H9 (cell line): ENCODE data around the gene COPS9. TPM values are rescaled to one million over a fixed set of nuclear protein-coding genes. Genes with fewer than 3 reads are reported as not detected.

Source experiments
- DNase-seq: peaks from one replicate; pipeline ENCODE4 v3.0.0-alpha.2; 2017
- H2AFZ ChIP-seq: one replicate; pipeline ENCODE4 v1.6.1; 2013; ENCODE audit warnings: mild to moderate bottlenecking, low read length, control low read depth, moderate library complexity
- H2AK5ac ChIP-seq: 2 replicates; pipeline ENCODE4 v1.6.1; 2013; ENCODE audit warnings: low read length, control low read depth, mixed read lengths; ENCODE audit not compliant: insufficient read length
- H2BK120ac ChIP-seq: one replicate; pipeline ENCODE4 v1.6.1; 2013; ENCODE audit warnings: low read depth, mild to moderate bottlenecking, low read length, control low read depth, inconsistent platforms; ENCODE audit not compliant: poor library complexity, severe bottlenecking
- H2BK12ac ChIP-seq: 2 replicates; pipeline ENCODE4 v1.6.1; 2013; ENCODE audit warnings: low read length, control low read depth, mixed read lengths, low read depth; ENCODE audit not compliant: insufficient read length
- H2BK15ac ChIP-seq: 2 replicates; pipeline ENCODE4 v1.6.1; 2013; ENCODE audit warnings: low read depth, low read length, control low read depth
- H2BK20ac ChIP-seq: one replicate; pipeline ENCODE4 v1.6.1; 2013; ENCODE audit warnings: low read depth, mild to moderate bottlenecking, low read length, control low read depth, inconsistent platforms; ENCODE audit not compliant: poor library complexity, severe bottlenecking
- H2BK5ac ChIP-seq: 2 replicates; pipeline ENCODE4 v1.6.1; 2013; ENCODE audit warnings: low read length, control low read depth, mixed read lengths; ENCODE audit not compliant: insufficient read length
- H3K14ac ChIP-seq: 2 replicates; pipeline ENCODE4 v1.6.1; 2013; ENCODE audit warnings: low read length, control low read depth; ENCODE audit not compliant: insufficient read depth
- H3K18ac ChIP-seq: 2 replicates; pipeline ENCODE4 v1.6.1; 2013; ENCODE audit warnings: low read depth, mild to moderate bottlenecking, mixed read lengths, low read length, control low read depth; ENCODE audit not compliant: insufficient read length
- H3K23ac ChIP-seq: 2 replicates; pipeline ENCODE4 v1.6.1; 2013; ENCODE audit warnings: low read length, control low read depth, mixed read lengths, low read depth; ENCODE audit not compliant: insufficient read length
- H3K23me2 ChIP-seq: 2 replicates; pipeline ENCODE4 v1.6.1; 2013; ENCODE audit warnings: low read depth, mild to moderate bottlenecking, mixed read lengths, low read length, control low read depth; ENCODE audit not compliant: insufficient read length, poor library complexity, severe bottlenecking
- H3K27ac ChIP-seq: 2 replicates; pipeline ENCODE4 v1.5.1; 2013; ENCODE audit warnings: low read length, control low read depth, mixed read lengths, low read depth; ENCODE audit not compliant: insufficient read length
- H3K27me3 ChIP-seq: 2 replicates; pipeline ENCODE4 v1.6.1; 2013; ENCODE audit warnings: low read length, control low read depth, inconsistent platforms; ENCODE audit not compliant: insufficient read depth
- H3K4ac ChIP-seq: 2 replicates; pipeline ENCODE4 v1.6.1; 2013; ENCODE audit warnings: low read depth, mild to moderate bottlenecking, control low read depth, inconsistent platforms, low read length, moderate library complexity
- H3K4me1 ChIP-seq: 2 replicates; pipeline ENCODE4 v1.6.1; 2013; ENCODE audit warnings: low read length, control low read depth, inconsistent platforms; ENCODE audit not compliant: insufficient read depth
- H3K4me2 ChIP-seq: 2 replicates; pipeline ENCODE4 v1.6.1; 2013; ENCODE audit warnings: low read length, control low read depth, mixed read lengths; ENCODE audit not compliant: insufficient read length, insufficient read depth
- H3K56ac ChIP-seq: 2 replicates; pipeline ENCODE4 v1.6.1; 2013; ENCODE audit warnings: low read depth, mild to moderate bottlenecking, mixed read lengths, low read length, control low read depth; ENCODE audit not compliant: insufficient read length
- H3K79me1 ChIP-seq: 2 replicates; pipeline ENCODE4 v1.6.1; 2013; ENCODE audit warnings: low read depth, mild to moderate bottlenecking, moderate library complexity, low read length, control low read depth, inconsistent platforms; ENCODE audit not compliant: insufficient read depth, poor library complexity, severe bottlenecking
- H3K79me2 ChIP-seq: 2 replicates; pipeline ENCODE4 v1.6.1; 2013; ENCODE audit warnings: low read length, control low read depth, inconsistent platforms; ENCODE audit not compliant: insufficient read depth
- H3K9ac ChIP-seq: 2 replicates; pipeline ENCODE4 v1.6.1; 2013; ENCODE audit warnings: low read length, control low read depth, mixed read lengths; ENCODE audit not compliant: insufficient read length; ENCODE audit errors: extremely low read depth
- H3K9me3 ChIP-seq: one replicate; pipeline ENCODE4 v1.6.1; 2013; ENCODE audit warnings: low read depth, low read length, inconsistent platforms; ENCODE audit not compliant: control insufficient read depth
- H3T11ph ChIP-seq: one replicate; pipeline ENCODE4 v1.6.1; 2013; ENCODE audit warnings: mild to moderate bottlenecking, low read length, control low read depth, inconsistent platforms
- H4K20me1 ChIP-seq: one replicate; pipeline ENCODE4 v1.6.1; 2013; ENCODE audit not compliant: control insufficient read depth, insufficient read length, insufficient read depth
- H4K5ac ChIP-seq: 2 replicates; pipeline ENCODE4 v1.6.1; 2013; ENCODE audit warnings: low read depth, mild to moderate bottlenecking, mixed read lengths, low read length, control low read depth; ENCODE audit not compliant: insufficient read length
- H4K8ac ChIP-seq: replicated peaks from 2 replicates; pipeline ENCODE4 v1.6.1; 2013; ENCODE audit warnings: low read length, control low read depth, mixed read lengths, low read depth; ENCODE audit not compliant: insufficient read length
- H4K91ac ChIP-seq: 2 replicates; pipeline ENCODE4 v1.6.1; 2013; ENCODE audit warnings: low read depth, mild to moderate bottlenecking, moderate library complexity, mixed read lengths, low read length, control low read depth; ENCODE audit not compliant: insufficient read length
- H3K27ac Mint-ChIP-seq, 3 experiments: 2 replicates in 2 of 3; 3 replicates in 1 of 3; pipeline ENCODE4 v1.8.0; 2020 to 2021; ENCODE audit warnings: mixed read lengths in 3 of 3, mild to moderate bottlenecking in 1 of 3, moderate library complexity in 1 of 3
- H3K27me3 Mint-ChIP-seq: 2 replicates; pipeline ENCODE4 v1.8.0; 2021; ENCODE audit warnings: low read depth, mild to moderate bottlenecking, moderate library complexity, mixed read lengths
- H3K36me3 Mint-ChIP-seq, 3 experiments: 2 replicates in 2 of 3; 3 replicates in 1 of 3; pipeline ENCODE4 v1.8.0; 2020 to 2021; ENCODE audit warnings: low read depth in 3 of 3, mixed read lengths in 3 of 3; ENCODE audit not compliant: insufficient read depth in 1 of 3
- H3K4me1 Mint-ChIP-seq, 2 experiments: 2 replicates each; pipeline ENCODE4 v1.8.0; 2020; ENCODE audit warnings: mixed read lengths in 2 of 2
- H3K4me3 Mint-ChIP-seq, 2 experiments: 2 replicates in 1 of 2; 3 replicates in 1 of 2; pipeline ENCODE4 v1.8.0; 2020 to 2021; ENCODE audit warnings: mild to moderate bottlenecking in 2 of 2, mixed read lengths in 2 of 2, moderate library complexity in 1 of 2
- H3K9me3 Mint-ChIP-seq, 2 experiments: 2 replicates in 1 of 2; 3 replicates in 1 of 2; pipeline ENCODE4 v1.8.0; 2020; ENCODE audit warnings: mild to moderate bottlenecking in 2 of 2, mixed read lengths in 2 of 2, moderate library complexity in 1 of 2
- WGBS: extraction: QIAGEN DNeasy Blood & Tissue Kit; methylation state at CpG from one replicate; pipeline ENCODE4 v1.1.7; 2013; ENCODE audit warnings: missing lambda C conversion rate, low lambda C conversion rate, mixed read lengths; ENCODE audit not compliant: insufficient read length; ENCODE audit errors: extremely low coverage; 5-methylcytosine and 5-hydroxymethylcytosine counted together
- total RNA-seq: library from RNA; stranded (reverse); gene quantifications from 2 replicates; pipeline ENCODE4 v1.2.1, GENCODE V29; 2021
- TF ChIP-seq, protein P1 (sequence below): fragments of 200-600 bp; sonication (generic); conservative IDR thresholded peaks from 3 replicates; pipeline ENCODE4 v1.8.0; 2021; ENCODE audit warnings: antibody characterized with exemption, mild to moderate bottlenecking

The COPS9 gene
- total RNA-seq, 1 experiment from 2014 or later = 142 TPM

DNA sequence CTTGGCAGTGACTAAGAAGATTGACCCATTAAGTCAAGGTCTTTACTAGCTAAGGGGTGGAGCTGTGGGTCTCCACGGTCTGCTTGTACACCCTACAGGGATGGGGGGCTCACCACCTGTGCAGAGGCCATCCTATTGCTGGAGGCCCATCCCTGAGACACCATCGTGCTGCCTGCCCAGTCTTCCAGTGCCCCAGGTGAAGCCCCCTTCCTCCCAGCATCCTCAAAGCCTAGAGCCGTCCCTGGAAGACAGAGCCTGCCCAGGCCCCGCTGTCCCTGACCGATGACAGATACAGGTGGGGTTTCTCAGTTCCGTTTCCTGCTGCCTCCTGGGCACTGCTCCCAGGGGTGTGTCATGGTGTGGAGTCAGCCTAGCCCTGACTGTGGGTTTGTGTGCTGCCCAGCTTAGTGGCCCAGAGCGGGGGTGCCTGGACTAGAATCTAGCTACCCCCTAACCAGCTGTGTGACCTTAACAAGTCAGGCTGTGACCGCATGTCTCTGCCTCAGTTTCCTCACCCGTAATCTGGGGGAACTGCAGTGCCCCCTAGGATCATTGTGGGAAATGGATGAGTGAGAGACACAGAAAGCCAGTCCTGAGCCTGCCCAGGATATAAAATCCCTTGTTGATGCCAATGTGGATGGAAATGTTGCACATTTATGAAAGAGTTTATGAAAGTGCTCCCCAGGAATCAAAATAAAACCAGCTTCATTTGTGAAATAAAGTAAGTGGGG lies 2.3 kb upstream of the COPS9 start:
- Histone ChIP-seq H2AFZ (no peak overlapping the region), H3K79me2 (peaks cover 13% of the 10 kb centered on the region; the same call in 1 of the 2 replicates), H3K27me3 (no peaks in the 10 kb centered on the region; the same call in 1 of the 2 replicates), H3T11ph (no peak overlapping the region), H3K9me3 (no peaks in the 10 kb centered on the region), H3K56ac (no peak overlapping the region), H4K20me1 (no peaks in the 10 kb centered on the region), H3K18ac (no peak overlapping the region), H3K27ac (no peak overlapping the region), H3K23ac (no peak overlapping the region), H3K9ac (no peak overlapping the region), H2BK20ac (no peak overlapping the region), H3K4me1 (no peaks in the 10 kb centered on the region; the same call in 1 of the 2 replicates), H3K4ac (no peak overlapping the region), H4K91ac (no peak overlapping the region), H2BK120ac (no peak overlapping the region), H3K4me2 (no peak overlapping the region), H2BK12ac (no peak overlapping the region), H4K5ac (no peak overlapping the region), H3K23me2 (peaks cover 7% of the 10 kb centered on the region), H2BK5ac (no peak overlapping the region), H3K14ac (no peak overlapping the region), H4K8ac (no peak overlapping the region), H3K79me1 (no peaks in the 10 kb centered on the region), H2BK15ac (no peak overlapping the region), H2AK5ac (no peak overlapping the region)
- TF ChIP-seq, protein P1, sequence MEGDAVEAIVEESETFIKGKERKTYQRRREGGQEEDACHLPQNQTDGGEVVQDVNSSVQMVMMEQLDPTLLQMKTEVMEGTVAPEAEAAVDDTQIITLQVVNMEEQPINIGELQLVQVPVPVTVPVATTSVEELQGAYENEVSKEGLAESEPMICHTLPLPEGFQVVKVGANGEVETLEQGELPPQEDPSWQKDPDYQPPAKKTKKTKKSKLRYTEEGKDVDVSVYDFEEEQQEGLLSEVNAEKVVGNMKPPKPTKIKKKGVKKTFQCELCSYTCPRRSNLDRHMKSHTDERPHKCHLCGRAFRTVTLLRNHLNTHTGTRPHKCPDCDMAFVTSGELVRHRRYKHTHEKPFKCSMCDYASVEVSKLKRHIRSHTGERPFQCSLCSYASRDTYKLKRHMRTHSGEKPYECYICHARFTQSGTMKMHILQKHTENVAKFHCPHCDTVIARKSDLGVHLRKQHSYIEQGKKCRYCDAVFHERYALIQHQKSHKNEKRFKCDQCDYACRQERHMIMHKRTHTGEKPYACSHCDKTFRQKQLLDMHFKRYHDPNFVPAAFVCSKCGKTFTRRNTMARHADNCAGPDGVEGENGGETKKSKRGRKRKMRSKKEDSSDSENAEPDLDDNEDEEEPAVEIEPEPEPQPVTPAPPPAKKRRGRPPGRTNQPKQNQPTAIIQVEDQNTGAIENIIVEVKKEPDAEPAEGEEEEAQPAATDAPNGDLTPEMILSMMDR = no peak
- Mint-ChIP-seq H3K4me1 (peaks cover 22 to 35% of the 10 kb centered on the region in 2 experiments), H3K36me3 (peaks cover 0 to 7% (median 6%) of the 10 kb centered on the region in 3 experiments; a peak in 5 of 7 replicates), H3K27me3 (peaks cover 22% of the 10 kb centered on the region), H3K9me3 (no peaks in the 10 kb centered on the region), H3K27ac (no peak overlapping the region), H3K4me3 (peak overlapping the region in 1 of 2 experiments; percentile 60; a peak in 2 of 5 replicates)
- no CpG with 5 or more reads among the region's 9 CpGs for WGBS
- peak; percentile 20 for DNase-seq
